K562 (cell line): Measurements from ENCODE around the gene NKAIN1. TPM values are rescaled to one million over a fixed set of nuclear protein-coding genes. Genes with fewer than 3 reads are reported as not detected.

Source experiments
- ARID2 ChIP-seq: fragments of 450-650 bp; IDR thresholded peaks from 2 replicates; pipeline ENCODE4 v1.6.1; 2017; ENCODE audit warnings: antibody characterized with exemption, mild to moderate bottlenecking
- CCNT2 ChIP-seq: IDR thresholded peaks from 2 replicates; pipeline ENCODE4 v1.6.1; 2011; ENCODE audit warnings: borderline replicate concordance, low read depth, mild to moderate bottlenecking, moderate library complexity, mixed read lengths, low read length; ENCODE audit not compliant: insufficient read length; ENCODE audit errors: extremely low read depth
- DPF2 ChIP-seq: fragments of 450-650 bp; IDR thresholded peaks from 2 replicates; pipeline ENCODE4 v1.6.1; 2016
- E2F6 ChIP-seq, 2 experiments: IDR thresholded peaks; 2 replicates each; pipeline ENCODE4 v1.6.1; 2011; ENCODE audit warnings: borderline replicate concordance in 1 of 2, control low read depth in 1 of 2, low read depth in 1 of 2, low read length in 1 of 2, mild to moderate bottlenecking in 1 of 2, mixed read lengths in 1 of 2, moderate library complexity in 1 of 2; ENCODE audit not compliant: insufficient read depth in 1 of 2, insufficient read length in 1 of 2, poor library complexity in 1 of 2, severe bottlenecking in 1 of 2; ENCODE audit errors: extremely low read depth in 1 of 2
- NCOA4 ChIP-seq: fragments of 450-650 bp; IDR thresholded peaks from 2 replicates; pipeline ENCODE4 v1.6.1; 2018; ENCODE audit warnings: mild to moderate bottlenecking; ENCODE audit not compliant: partially characterized antibody
- NFXL1 ChIP-seq: fragments of 450-650 bp; formaldehyde crosslinking; IDR thresholded peaks from 2 replicates; pipeline ENCODE4 v1.4.0; 2021; ENCODE audit warnings: mild to moderate bottlenecking
- PATZ1 ChIP-seq: fragments of 250-450 bp; sonication (Bioruptor Pico); IDR thresholded peaks from 2 replicates; pipeline ENCODE4 v1.5.0; 2020; ENCODE audit warnings: mild to moderate bottlenecking, borderline replicate concordance
- RBM17 ChIP-seq: fragments of 200-400 bp; formaldehyde crosslinking; IDR thresholded peaks from 2 replicates; pipeline ENCODE4 v1.6.1; 2017; ENCODE audit warnings: low read depth, mild to moderate bottlenecking, low read length, borderline replicate concordance
- RBM22 ChIP-seq: fragments of 200-400 bp; formaldehyde crosslinking; IDR thresholded peaks from 2 replicates; pipeline ENCODE4 v1.6.1; 2018; ENCODE audit warnings: low read length, low read depth; ENCODE audit not compliant: poor library complexity, severe bottlenecking
- SPI1 ChIP-seq: IDR thresholded peaks from 2 replicates; pipeline ENCODE4 v1.6.1; 2011; ENCODE audit warnings: low read depth, low read length, control low read depth, borderline replicate concordance
- TCFL5 ChIP-seq: fragments of 250-450 bp; sonication (Bioruptor Pico); conservative IDR thresholded peaks from 2 replicates; pipeline ENCODE4 v1.6.1; 2021; ENCODE audit warnings: mild to moderate bottlenecking, moderate library complexity, matching md5 sums
- ZBTB5 ChIP-seq: fragments of 450-650 bp; IDR thresholded peaks from 2 replicates; pipeline ENCODE4 v1.6.1; 2017; ENCODE audit warnings: antibody characterized with exemption
- ZC3H4 ChIP-seq: sonication (generic); formaldehyde crosslinking; IDR thresholded peaks from 2 replicates; pipeline ENCODE4 v1.9.0; 2021; ENCODE audit warnings: missing genetic modification reagents, borderline replicate concordance
- ZNF146 ChIP-seq: IDR thresholded peaks from one replicate; pipeline ENCODE4 v1.6.1; 2018; ENCODE audit warnings: missing compliant biosample characterization; ENCODE audit not compliant: unreplicated experiment
- polyA plus RNA-seq, 8 experiments: library from polyadenylated mRNA; depleted of rRNA in 4 of 8; stranded (reverse) in 5 of 8; unstranded in 3 of 8; fragments of >200 nt; fragmentation: Nextera tagmentation in 2 of 8; fragmentation: Illumina TruSeq in 1 of 8; extraction: Ambion mirVana in 2 of 8; extraction: Trizol in 1 of 8; gene quantifications; 2 replicates each; pipeline versions ENCODE4 v1.2.1 to v1.2.3, GENCODE V29; 2011 to 2014; ENCODE audit warnings: inconsistent platforms in 1 of 8, missing spikeins in 1 of 8
- total RNA-seq, 7 experiments: library from RNA; depleted of rRNA in 6 of 7; stranded (reverse); fragments of >200 nt in 6 of 7; fragmentation: Illumina TruSeq in 2 of 7; extraction: Trizol in 2 of 7; gene quantifications; 2 replicates each; pipeline versions ENCODE4 v1.2.1 to v1.2.3, GENCODE V29; 2011 to 2021; ENCODE audit warnings: low replicate concordance in 1 of 7
- TF ChIP-seq, protein P1 (sequence below), 3 experiments: fragments of 200-800 bp in 1 of 3; fragments of 250-450 bp in 1 of 3; fragments of 450-650 bp in 1 of 3; sonication (Bioruptor Pico) in 1 of 3; sonication (Bioruptor generic) in 1 of 3; formaldehyde crosslinking in 1 of 3; IDR thresholded peaks; 2 replicates each; pipeline versions ENCODE4 v1.6.1 to v1.8.0; 2016 to 2022; ENCODE audit warnings: mild to moderate bottlenecking in 2 of 3, missing genetic modification characterization in 2 of 3, missing compliant biosample characterization in 1 of 3, moderate library complexity in 1 of 3

Gene NKAIN1
- total and polyA plus RNA-seq, 9 of the 15 experiments (the other 6 are each of a cell fraction or from before 2014, with no cell fraction given), result 0.03 to 0.22 (median 0.04) TPM; not detected in 3

DNA sequence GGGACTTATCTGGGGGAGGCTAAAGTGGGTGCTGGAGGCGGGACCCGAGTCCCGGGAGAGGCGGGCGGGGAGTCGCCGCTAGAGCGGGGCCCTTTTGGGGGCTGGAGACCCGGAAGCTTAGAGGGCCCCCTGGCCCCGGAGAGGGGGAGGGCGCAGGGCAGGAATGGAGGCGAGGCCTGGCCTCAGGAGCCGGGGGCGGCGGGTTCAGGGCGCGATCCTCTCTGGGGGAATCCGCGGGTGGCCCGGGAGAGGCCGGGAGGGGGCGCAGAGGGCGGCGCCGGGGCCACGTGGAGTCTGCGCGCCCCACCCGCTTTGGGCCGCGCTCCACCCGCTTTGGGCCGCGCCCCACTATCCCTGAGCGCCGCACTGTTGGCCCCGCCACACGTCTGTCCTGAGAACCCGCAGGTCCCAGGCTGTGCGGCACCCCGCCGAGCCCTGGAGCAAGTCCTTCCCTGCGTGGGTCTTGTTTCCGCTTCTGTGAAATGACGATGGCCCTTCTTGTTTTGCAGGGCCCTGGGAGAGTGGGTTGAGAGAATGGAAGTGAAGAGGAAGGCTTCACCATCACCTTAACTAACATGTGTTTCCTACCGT lies 84.4 kb downstream of the NKAIN1 start (continued):
- TF ChIP-seq NCOA4 (no peak), ZC3H4 (no peak), CCNT2 (peak; percentile 83), E2F6 (IDR thresholded peaks at IDR 0.05; ENCODE audit: borderline replicate concordance in 1 of 2, extremely low read depth in 1 of 2, insufficient read depth in 1 of 2, insufficient read length in 1 of 2, low read depth in 1 of 2, low read length in 1 of 2, poor library complexity in 1 of 2, severe bottlenecking in 1 of 2) (peak; percentile 60 to 88), ARID2 (no peak), RBM22 (peak; percentile 50), SPI1 (no peak), ZNF146 (CRISPR knock-in tag) (no peak), DPF2 (peak; percentile 27; the same call in 1 of the 2 replicates), NFXL1 (CRISPR knock-in tag) (no peak), TCFL5 (no peak), PATZ1 (no peak), RBM17 (no peak), ZBTB5 (no peak)
- TF ChIP-seq, protein P1, sequence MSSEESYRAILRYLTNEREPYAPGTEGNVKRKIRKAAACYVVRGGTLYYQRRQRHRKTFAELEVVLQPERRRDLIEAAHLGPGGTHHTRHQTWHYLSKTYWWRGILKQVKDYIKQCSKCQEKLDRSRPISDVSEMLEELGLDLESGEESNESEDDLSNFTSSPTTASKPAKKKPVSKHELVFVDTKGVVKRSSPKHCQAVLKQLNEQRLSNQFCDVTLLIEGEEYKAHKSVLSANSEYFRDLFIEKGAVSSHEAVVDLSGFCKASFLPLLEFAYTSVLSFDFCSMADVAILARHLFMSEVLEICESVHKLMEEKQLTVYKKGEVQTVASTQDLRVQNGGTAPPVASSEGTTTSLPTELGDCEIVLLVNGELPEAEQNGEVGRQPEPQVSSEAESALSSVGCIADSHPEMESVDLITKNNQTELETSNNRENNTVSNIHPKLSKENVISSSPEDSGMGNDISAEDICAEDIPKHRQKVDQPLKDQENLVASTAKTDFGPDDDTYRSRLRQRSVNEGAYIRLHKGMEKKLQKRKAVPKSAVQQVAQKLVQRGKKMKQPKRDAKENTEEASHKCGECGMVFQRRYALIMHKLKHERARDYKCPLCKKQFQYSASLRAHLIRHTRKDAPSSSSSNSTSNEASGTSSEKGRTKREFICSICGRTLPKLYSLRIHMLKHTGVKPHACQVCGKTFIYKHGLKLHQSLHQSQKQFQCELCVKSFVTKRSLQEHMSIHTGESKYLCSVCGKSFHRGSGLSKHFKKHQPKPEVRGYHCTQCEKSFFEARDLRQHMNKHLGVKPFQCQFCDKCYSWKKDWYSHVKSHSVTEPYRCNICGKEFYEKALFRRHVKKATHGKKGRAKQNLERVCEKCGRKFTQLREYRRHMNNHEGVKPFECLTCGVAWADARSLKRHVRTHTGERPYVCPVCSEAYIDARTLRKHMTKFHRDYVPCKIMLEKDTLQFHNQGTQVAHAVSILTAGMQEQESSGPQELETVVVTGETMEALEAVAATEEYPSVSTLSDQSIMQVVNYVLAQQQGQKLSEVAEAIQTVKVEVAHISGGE (CRISPR knock-in tag; IDR thresholded peaks at IDR 0.05), result peak in 2 of 3 experiments; percentile 13 to 69; a peak in 2 of 6 replicates
